K562 (cell line): ENCODE measurements around the gene ZNF629. TPM values are rescaled to one million over a fixed set of nuclear protein-coding genes. Genes with fewer than 3 reads are reported as not detected.
A peak's percentile ranks its signal among the peaks of the same experiment; 100 is the strongest.

Source experiments
- CBX8 ChIP-seq: fragments of 200-600 bp; sonication (generic); IDR thresholded peaks from 2 replicates; pipeline ENCODE4 v1.6.1; 2012; ENCODE audit warnings: borderline replicate concordance, mixed run types, low read depth, mild to moderate bottlenecking, moderate library complexity, mixed read lengths, low read length, control low read depth, inconsistent platforms; ENCODE audit not compliant: poor library complexity, severe bottlenecking; ENCODE audit errors: extremely low read depth
- FOXJ2 ChIP-seq: fragments of 200-800 bp; sonication (Bioruptor generic); IDR thresholded peaks from 2 replicates; pipeline ENCODE4 v1.6.1; 2016; ENCODE audit warnings: missing genetic modification characterization, missing compliant biosample characterization
- XRCC5 ChIP-seq: fragments of 200-400 bp; formaldehyde crosslinking; IDR thresholded peaks from 2 replicates; pipeline ENCODE4 v1.6.1; 2017; ENCODE audit warnings: low read depth, mild to moderate bottlenecking, low read length
- polyA plus RNA-seq, 8 experiments: library from polyadenylated mRNA; depleted of rRNA in 4 of 8; stranded (reverse) in 5 of 8; unstranded in 3 of 8; fragments of >200 nt; fragmentation: Nextera tagmentation in 2 of 8; fragmentation: Illumina TruSeq in 1 of 8; extraction: Ambion mirVana in 2 of 8; extraction: Trizol in 1 of 8; gene quantifications; 2 replicates each; pipeline versions ENCODE4 v1.2.1 to v1.2.3, GENCODE V29; 2011 to 2014; ENCODE audit warnings: inconsistent platforms in 1 of 8, missing spikeins in 1 of 8
- total RNA-seq, 7 experiments: library from RNA; depleted of rRNA in 6 of 7; stranded (reverse); fragments of >200 nt in 6 of 7; fragmentation: Illumina TruSeq in 2 of 7; extraction: Trizol in 2 of 7; gene quantifications; 2 replicates each; pipeline versions ENCODE4 v1.2.1 to v1.2.3, GENCODE V29; 2011 to 2021; ENCODE audit warnings: low replicate concordance in 1 of 7
- TF ChIP-seq, protein P1 (sequence below): sonication (generic); formaldehyde crosslinking; IDR thresholded peaks from 2 replicates; pipeline ENCODE4 v1.8.1; 2023; ENCODE audit warnings: missing genetic modification reagents, mild to moderate bottlenecking, borderline replicate concordance
- TF ChIP-seq, protein P2 (sequence below): sonication (generic); formaldehyde crosslinking; IDR thresholded peaks from 2 replicates; pipeline ENCODE4 v1.8.0; 2022; ENCODE audit warnings: mild to moderate bottlenecking, missing genetic modification reagents
- TF ChIP-seq, protein P3 (sequence below): fragments of 250-450 bp; sonication (Bioruptor Pico); IDR thresholded peaks from 2 replicates; pipeline ENCODE4 v1.8.0; 2022; ENCODE audit warnings: moderate library complexity, mild to moderate bottlenecking, inconsistent platforms

ZNF629 gene
- total and polyA plus RNA-seq, 9 of the 15 experiments (the other 6 are each of a cell fraction or from before 2014, with no cell fraction given): 0.44 to 18.8 (median 7.4) TPM

DNA sequence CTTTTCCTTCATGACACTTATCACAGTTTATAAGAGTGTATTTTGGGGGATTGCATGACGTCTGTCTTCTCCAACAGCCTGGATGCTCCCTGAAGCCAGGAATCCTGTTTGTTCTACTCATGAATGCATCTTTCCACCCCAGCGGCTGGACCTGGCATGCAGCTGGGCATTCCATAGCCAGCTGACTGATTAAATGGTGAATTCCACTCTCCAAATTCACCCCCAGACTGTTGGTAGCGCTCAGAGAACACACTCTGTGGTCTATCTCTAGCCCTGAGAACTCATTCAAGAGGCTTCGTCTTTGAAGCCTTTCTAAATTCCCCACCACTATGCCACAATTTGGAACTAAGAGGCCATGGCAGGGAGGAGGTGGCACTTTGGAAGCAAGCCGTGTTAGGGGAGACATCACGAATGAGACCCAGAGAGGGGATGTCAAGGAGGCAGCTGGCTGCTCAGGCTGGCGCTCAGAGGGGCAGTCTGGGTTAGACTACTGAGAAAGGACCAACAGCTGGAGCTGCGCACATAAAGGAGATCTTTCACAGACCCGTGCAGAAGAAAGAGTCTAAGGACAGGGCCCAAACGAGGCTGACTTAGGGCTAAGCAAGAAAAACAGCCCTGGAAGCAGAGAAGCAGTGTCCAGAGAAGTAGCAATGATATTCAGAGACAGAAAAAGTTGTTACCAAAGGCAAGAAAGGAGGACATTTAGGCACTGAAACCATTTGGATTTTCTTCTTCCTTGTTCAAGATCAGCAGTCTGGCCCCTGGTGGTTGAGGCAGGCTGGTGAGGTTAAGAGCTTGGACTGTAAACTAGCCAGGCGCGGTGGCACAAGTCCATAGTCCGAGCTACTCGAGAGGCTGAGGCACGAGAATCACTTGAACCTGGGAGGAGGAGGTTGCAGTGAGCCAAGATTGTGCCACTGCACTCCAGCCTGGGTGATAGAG is 42.4 kb upstream of the ZNF629 start (continued):
- TF ChIP-seq, protein P1, sequence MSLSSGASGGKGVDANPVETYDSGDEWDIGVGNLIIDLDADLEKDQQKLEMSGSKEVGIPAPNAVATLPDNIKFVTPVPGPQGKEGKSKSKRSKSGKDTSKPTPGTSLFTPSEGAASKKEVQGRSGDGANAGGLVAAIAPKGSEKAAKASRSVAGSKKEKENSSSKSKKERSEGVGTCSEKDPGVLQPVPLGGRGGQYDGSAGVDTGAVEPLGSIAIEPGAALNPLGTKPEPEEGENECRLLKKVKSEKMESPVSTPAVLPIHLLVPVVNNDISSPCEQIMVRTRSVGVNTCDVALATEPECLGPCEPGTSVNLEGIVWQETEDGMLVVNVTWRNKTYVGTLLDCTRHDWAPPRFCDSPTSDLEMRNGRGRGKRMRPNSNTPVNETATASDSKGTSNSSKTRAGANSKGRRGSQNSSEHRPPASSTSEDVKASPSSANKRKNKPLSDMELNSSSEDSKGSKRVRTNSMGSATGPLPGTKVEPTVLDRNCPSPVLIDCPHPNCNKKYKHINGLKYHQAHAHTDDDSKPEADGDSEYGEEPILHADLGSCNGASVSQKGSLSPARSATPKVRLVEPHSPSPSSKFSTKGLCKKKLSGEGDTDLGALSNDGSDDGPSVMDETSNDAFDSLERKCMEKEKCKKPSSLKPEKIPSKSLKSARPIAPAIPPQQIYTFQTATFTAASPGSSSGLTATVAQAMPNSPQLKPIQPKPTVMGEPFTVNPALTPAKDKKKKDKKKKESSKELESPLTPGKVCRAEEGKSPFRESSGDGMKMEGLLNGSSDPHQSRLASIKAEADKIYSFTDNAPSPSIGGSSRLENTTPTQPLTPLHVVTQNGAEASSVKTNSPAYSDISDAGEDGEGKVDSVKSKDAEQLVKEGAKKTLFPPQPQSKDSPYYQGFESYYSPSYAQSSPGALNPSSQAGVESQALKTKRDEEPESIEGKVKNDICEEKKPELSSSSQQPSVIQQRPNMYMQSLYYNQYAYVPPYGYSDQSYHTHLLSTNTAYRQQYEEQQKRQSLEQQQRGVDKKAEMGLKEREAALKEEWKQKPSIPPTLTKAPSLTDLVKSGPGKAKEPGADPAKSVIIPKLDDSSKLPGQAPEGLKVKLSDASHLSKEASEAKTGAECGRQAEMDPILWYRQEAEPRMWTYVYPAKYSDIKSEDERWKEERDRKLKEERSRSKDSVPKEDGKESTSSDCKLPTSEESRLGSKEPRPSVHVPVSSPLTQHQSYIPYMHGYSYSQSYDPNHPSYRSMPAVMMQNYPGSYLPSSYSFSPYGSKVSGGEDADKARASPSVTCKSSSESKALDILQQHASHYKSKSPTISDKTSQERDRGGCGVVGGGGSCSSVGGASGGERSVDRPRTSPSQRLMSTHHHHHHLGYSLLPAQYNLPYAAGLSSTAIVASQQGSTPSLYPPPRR (CRISPR knock-in tag): no peak
- TF ChIP-seq, protein P2, sequence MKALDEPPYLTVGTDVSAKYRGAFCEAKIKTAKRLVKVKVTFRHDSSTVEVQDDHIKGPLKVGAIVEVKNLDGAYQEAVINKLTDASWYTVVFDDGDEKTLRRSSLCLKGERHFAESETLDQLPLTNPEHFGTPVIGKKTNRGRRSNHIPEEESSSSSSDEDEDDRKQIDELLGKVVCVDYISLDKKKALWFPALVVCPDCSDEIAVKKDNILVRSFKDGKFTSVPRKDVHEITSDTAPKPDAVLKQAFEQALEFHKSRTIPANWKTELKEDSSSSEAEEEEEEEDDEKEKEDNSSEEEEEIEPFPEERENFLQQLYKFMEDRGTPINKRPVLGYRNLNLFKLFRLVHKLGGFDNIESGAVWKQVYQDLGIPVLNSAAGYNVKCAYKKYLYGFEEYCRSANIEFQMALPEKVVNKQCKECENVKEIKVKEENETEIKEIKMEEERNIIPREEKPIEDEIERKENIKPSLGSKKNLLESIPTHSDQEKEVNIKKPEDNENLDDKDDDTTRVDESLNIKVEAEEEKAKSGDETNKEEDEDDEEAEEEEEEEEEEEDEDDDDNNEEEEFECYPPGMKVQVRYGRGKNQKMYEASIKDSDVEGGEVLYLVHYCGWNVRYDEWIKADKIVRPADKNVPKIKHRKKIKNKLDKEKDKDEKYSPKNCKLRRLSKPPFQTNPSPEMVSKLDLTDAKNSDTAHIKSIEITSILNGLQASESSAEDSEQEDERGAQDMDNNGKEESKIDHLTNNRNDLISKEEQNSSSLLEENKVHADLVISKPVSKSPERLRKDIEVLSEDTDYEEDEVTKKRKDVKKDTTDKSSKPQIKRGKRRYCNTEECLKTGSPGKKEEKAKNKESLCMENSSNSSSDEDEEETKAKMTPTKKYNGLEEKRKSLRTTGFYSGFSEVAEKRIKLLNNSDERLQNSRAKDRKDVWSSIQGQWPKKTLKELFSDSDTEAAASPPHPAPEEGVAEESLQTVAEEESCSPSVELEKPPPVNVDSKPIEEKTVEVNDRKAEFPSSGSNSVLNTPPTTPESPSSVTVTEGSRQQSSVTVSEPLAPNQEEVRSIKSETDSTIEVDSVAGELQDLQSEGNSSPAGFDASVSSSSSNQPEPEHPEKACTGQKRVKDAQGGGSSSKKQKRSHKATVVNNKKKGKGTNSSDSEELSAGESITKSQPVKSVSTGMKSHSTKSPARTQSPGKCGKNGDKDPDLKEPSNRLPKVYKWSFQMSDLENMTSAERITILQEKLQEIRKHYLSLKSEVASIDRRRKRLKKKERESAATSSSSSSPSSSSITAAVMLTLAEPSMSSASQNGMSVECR (CRISPR knock-in tag): no peak
- TF ChIP-seq, protein P3, sequence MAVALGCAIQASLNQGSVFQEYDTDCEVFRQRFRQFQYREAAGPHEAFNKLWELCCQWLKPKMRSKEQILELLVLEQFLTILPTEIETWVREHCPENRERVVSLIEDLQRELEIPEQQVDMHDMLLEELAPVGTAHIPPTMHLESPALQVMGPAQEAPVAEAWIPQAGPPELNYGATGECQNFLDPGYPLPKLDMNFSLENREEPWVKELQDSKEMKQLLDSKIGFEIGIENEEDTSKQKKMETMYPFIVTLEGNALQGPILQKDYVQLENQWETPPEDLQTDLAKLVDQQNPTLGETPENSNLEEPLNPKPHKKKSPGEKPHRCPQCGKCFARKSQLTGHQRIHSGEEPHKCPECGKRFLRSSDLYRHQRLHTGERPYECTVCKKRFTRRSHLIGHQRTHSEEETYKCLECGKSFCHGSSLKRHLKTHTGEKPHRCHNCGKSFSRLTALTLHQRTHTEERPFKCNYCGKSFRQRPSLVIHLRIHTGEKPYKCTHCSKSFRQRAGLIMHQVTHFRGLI (CRISPR knock-in tag): no peak
- TF ChIP-seq FOXJ2 (no peak), CBX8 (no peak), XRCC5 (0 out of 2 replicates have a peak, but pooled peaks have one; percentile 9)
- TF ChIP-seq, all 486 proteins: peak for 2
